Activated effector memory CD4-positive, alpha-beta T cell treated with anti-CD3 and anti-CD28 coated beads, Interleukin-2, amount 50 U/mL, for 16 hours (primary cell): ENCODE results near the gene VAX1.
"Not testable (repeated sequence)": the region's sequence is repeated elsewhere in the genome, so short reads cannot be mapped to it uniquely, and the experiment has no call there.

Experiments used
- DNase-seq: peaks from one replicate; pipeline ENCODE4 v3.0.0-alpha.2; 2020

VAX1 gene

GRCh38 chr10:117137911-117138642 is at the start of gene VAX1:
Gene VAX1, minus strand, starts transcription at chr10:117138270. Its CDS starts 214 bp downstream, at chr10:117138056.
- DNase-seq = no peak

- DNase-seq = no peak
Measured at GRCh38 chr10:117186832-117187615, 49.0 kb upstream of the VAX1 start.

GRCh38 chr10:117185817-117186216 is 47.7 kb upstream of the VAX1 start:
- DNase-seq = not testable (repeated sequence)

- no peak for DNase-seq
Measured at GRCh38 chr10:117184821-117185220, 46.8 kb upstream of the VAX1 start.

GRCh38 chr10:117184296-117184695 is 46.2 kb upstream of the VAX1 start:
- no peak for DNase-seq

- no peak for DNase-seq
Measured at GRCh38 chr10:117178190-117178589, 40.1 kb upstream of the VAX1 start.

- DNase-seq = peak; percentile 89
Measured at GRCh38 chr10:117175901-117176534, 37.9 kb upstream of the VAX1 start.

- DNase-seq = peak; percentile 73
Measured at GRCh38 chr10:117175215-117175900, 37.3 kb upstream of the VAX1 start.

GRCh38 chr10:117174439-117175214 is 36.6 kb upstream of the VAX1 start:
- peak; percentile 92 for DNase-seq

- no peak for DNase-seq
Measured at GRCh38 chr10:117170244-117170643, 32.2 kb upstream of the VAX1 start.

- no peak for DNase-seq
Measured at GRCh38 chr10:117169480-117169879, 31.4 kb upstream of the VAX1 start.

GRCh38 chr10:117168729-117169128 is 30.7 kb upstream of the VAX1 start:
- DNase-seq = no peak

- DNase-seq = peak; percentile 89
Measured at GRCh38 chr10:117167789-117168674, 30.0 kb upstream of the VAX1 start.

GRCh38 chr10:117167346-117167788 is 29.3 kb upstream of the VAX1 start:
- no peak for DNase-seq

- no peak for DNase-seq
Measured at GRCh38 chr10:117166418-117167345, 28.6 kb upstream of the VAX1 start.

- no peak for DNase-seq
Measured at GRCh38 chr10:117165538-117166417, 27.7 kb upstream of the VAX1 start.

- no peak for DNase-seq
Measured at GRCh38 chr10:117164592-117165537, 26.8 kb upstream of the VAX1 start.
